SU-DHL-6 (cell line): Measurements from ENCODE around the gene VPS35L.

Source experiments
- EZH2phosphoT487 ChIP-seq: fragments of 200-600 bp; sonication (generic), shearing (Covaris generic); conservative IDR thresholded peaks from 2 replicates; pipeline ENCODE4 v1.6.1; 2018; ENCODE audit warnings: mild to moderate bottlenecking, antibody characterized with exemption, low read length, moderate library complexity, mixed read lengths
- TF ChIP-seq, protein P1 (sequence below): fragments of 200-600 bp; sonication (generic); IDR thresholded peaks from one replicate; pipeline ENCODE4 v1.5.1; 2017; ENCODE audit warnings: antibody characterized with exemption, mild to moderate bottlenecking, low read length, moderate library complexity; ENCODE audit not compliant: insufficient read depth, poor library complexity, severe bottlenecking

DNA sequence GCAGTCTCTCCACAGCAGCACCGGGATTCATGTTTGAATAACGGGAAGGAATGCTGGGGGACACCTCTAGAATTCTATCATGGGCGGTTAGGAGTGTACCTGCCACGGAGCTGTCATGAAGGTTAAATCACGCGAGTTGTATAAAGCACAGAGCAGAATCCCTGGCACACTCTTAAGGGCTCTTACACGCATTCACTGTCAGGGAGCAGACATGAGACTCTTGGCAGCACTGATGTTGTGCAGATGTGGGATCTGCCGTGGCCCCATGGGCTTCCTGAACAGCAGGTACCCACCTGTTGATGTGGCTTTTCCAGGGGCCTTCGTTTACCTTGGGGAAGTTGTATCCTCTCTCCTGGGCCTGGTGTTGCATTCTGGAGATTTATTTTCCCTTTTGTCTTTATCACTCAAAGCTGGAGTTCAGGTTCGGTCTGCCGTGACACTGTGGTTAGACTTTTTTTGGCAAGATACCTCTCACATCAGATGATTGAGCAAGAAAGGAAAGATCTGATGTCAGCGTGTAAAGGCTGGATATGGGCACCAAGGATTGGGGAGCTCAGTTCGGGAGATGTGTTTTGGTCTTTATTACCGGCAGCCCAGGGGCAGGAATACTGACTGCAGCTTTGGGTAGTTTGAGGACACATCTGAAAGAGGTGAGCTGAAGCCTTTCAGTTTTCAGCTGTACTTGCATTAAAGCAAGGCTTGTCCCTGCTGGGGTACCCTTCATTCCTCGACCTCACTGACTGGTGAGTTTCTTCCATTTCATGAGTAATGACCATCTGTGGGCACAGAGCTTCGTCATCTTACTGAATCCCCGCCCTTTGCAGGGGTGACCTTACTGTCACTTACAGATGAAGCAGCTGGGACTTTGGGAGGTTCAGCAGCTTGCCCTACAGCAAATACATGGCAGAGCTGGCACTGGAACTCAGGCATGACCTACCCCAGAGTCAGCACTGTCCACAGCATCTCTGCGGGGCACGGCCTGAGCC, 143.3 kb downstream of the VPS35L start:
- TF ChIP-seq, protein P1, sequence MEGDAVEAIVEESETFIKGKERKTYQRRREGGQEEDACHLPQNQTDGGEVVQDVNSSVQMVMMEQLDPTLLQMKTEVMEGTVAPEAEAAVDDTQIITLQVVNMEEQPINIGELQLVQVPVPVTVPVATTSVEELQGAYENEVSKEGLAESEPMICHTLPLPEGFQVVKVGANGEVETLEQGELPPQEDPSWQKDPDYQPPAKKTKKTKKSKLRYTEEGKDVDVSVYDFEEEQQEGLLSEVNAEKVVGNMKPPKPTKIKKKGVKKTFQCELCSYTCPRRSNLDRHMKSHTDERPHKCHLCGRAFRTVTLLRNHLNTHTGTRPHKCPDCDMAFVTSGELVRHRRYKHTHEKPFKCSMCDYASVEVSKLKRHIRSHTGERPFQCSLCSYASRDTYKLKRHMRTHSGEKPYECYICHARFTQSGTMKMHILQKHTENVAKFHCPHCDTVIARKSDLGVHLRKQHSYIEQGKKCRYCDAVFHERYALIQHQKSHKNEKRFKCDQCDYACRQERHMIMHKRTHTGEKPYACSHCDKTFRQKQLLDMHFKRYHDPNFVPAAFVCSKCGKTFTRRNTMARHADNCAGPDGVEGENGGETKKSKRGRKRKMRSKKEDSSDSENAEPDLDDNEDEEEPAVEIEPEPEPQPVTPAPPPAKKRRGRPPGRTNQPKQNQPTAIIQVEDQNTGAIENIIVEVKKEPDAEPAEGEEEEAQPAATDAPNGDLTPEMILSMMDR: no peak
- TF ChIP-seq EZH2phosphoT487: no peak
